Measurements from ENCODE around the gene GTF2H2C.
"Not testable (repeated sequence)": the region's sequence is repeated elsewhere in the genome, so short reads cannot be mapped to it uniquely, and the experiment has no call there.

Gene GTF2H2C

GRCh38 chr5:69568072-69568471 is 8.1 kb downstream of the GTF2H2C start:
- not testable (repeated sequence) for DNase-seq

- DNase-seq = not testable (repeated sequence)
These were observed 23.4 kb downstream of the GTF2H2C start for GRCh38 chr5:69583356-69583755.

GRCh38 chr5:69596114-69596840 is 36.3 kb downstream of the GTF2H2C start:
- not testable (repeated sequence) for DNase-seq

- not testable (repeated sequence) for DNase-seq
These were observed 42.0 kb downstream of the GTF2H2C start for GRCh38 chr5:69601947-69602346.

GRCh38 chr5:69606839-69607238 is 46.8 kb downstream of the GTF2H2C start:
- not testable (repeated sequence) for DNase-seq

- DNase-seq = not testable (repeated sequence)
These were observed 47.8 kb downstream of the GTF2H2C start for GRCh38 chr5:69607750-69608149.

- not testable (repeated sequence) for DNase-seq
These were observed 49.0 kb downstream of the GTF2H2C start for GRCh38 chr5:69608861-69609496.

GRCh38 chr5:69614843-69615242 is 54.9 kb downstream of the GTF2H2C start:
- DNase-seq = not testable (repeated sequence)

- DNase-seq = not testable (repeated sequence)
These were observed 71.9 kb downstream of the GTF2H2C start for GRCh38 chr5:69631879-69632278.

All from activated CD4-positive, alpha-beta T cell treated with anti-CD3 and anti-CD28 coated beads, Interleukin-2, amount 50 U/mL, for 48 hours (primary cell).